ENCODE data around the gene XKR8.
A peak's percentile ranks its signal among the peaks of the same experiment; 100 is the strongest.

XKR8 gene

GRCh38 chr1:27955076-27955475 is 4.7 kb upstream of the XKR8 start:
- DNase-seq (ENCODE audit: low read depth), result no peak

- no peak for DNase-seq (ENCODE audit: low read depth)
These were observed 3.0 kb upstream of the XKR8 start for GRCh38 chr1:27956761-27957160.

GRCh38 chr1:27957655-27958054 is 2.1 kb upstream of the XKR8 start:
- DNase-seq (ENCODE audit: low read depth), result no peak

GRCh38 chr1:27958513-27958912 is 1.3 kb upstream of the XKR8 start:
- no peak for DNase-seq (ENCODE audit: low read depth)

- DNase-seq (ENCODE audit: low read depth), result no peak
These were observed 1.2 kb downstream of the XKR8 start for GRCh38 chr1:27960762-27961645.

GRCh38 chr1:27961646-27962221 is 2.0 kb downstream of the XKR8 start:
- DNase-seq (ENCODE audit: low read depth), result peak; percentile 39

- DNase-seq (ENCODE audit: low read depth), result no peak
These were observed 3.6 kb downstream of the XKR8 start for GRCh38 chr1:27963393-27963792.

- DNase-seq (ENCODE audit: low read depth), result no peak
These were observed 6.8 kb downstream of the XKR8 start for GRCh38 chr1:27966402-27967105.

GRCh38 chr1:27967106-27967883 is 7.5 kb downstream of the XKR8 start:
- no peak for DNase-seq (ENCODE audit: low read depth)

- no peak for DNase-seq (ENCODE audit: low read depth)
These were observed 8.2 kb downstream of the XKR8 start for GRCh38 chr1:27967884-27968466.

GRCh38 chr1:27968692-27969091 is 8.9 kb downstream of the XKR8 start:
- peak; percentile 83 for DNase-seq (ENCODE audit: low read depth)

GRCh38 chr1:27970401-27970800 is 10.6 kb downstream of the XKR8 start:
- DNase-seq (ENCODE audit: low read depth), result peak; percentile 75

- DNase-seq (ENCODE audit: low read depth), result no peak
These were observed 11.9 kb downstream of the XKR8 start for GRCh38 chr1:27971674-27972073.

GRCh38 chr1:27972141-27972540 is 12.4 kb downstream of the XKR8 start:
- DNase-seq (ENCODE audit: low read depth), result no peak

- DNase-seq (ENCODE audit: low read depth), result no peak
These were observed 14.1 kb downstream of the XKR8 start for GRCh38 chr1:27973771-27974416.

GRCh38 chr1:27974417-27974781 is 14.6 kb downstream of the XKR8 start:
- DNase-seq (ENCODE audit: low read depth), result no peak

- DNase-seq (ENCODE audit: low read depth), result peak; percentile 79
These were observed 19.5 kb downstream of the XKR8 start for GRCh38 chr1:27979151-27979858.

GRCh38 chr1:27979859-27980201 is 20.1 kb downstream of the XKR8 start:
- DNase-seq (ENCODE audit: low read depth), result no peak

GRCh38 chr1:27980216-27980845 is 20.6 kb downstream of the XKR8 start:
- DNase-seq (ENCODE audit: low read depth), result no peak

- DNase-seq (ENCODE audit: low read depth), result no peak
These were observed 21.4 kb downstream of the XKR8 start for GRCh38 chr1:27981145-27981544.

Measured in fibroblast of gingiva (primary cell).